Stimulated activated memory B cell treated with anti-CD40 and anti-IgM and Interleukin-4, amounts not matched to agents 10 μg/mL and 1 μg/mL and 100 μg/mL, for 72 hours (primary cell): Measurements from ENCODE around the gene USP38.
"Not testable (repeated sequence)": the region's sequence is repeated elsewhere in the genome, so short reads cannot be mapped to it uniquely, and the experiment has no call there.

ENCODE experiments used
- ATAC-seq: fragments of 150-1000 bp; cut with Tn5 transposase; 2 replicates; pipeline ENCODE4 v1.10.0; 2021
- H3K27ac Mint-ChIP-seq: one replicate; pipeline ENCODE4 v1.8.0; 2022; ENCODE audit warnings: mild to moderate bottlenecking, mixed read lengths
- H3K27me3 Mint-ChIP-seq: one replicate; pipeline ENCODE4 v1.8.0; 2022; ENCODE audit warnings: mixed read lengths
- H3K36me3 Mint-ChIP-seq: one replicate; pipeline ENCODE4 v1.8.0; 2022; ENCODE audit warnings: mixed read lengths
- H3K4me1 Mint-ChIP-seq: one replicate; pipeline ENCODE4 v1.8.0; 2022; ENCODE audit warnings: mixed read lengths
- H3K4me3 Mint-ChIP-seq: one replicate; pipeline ENCODE4 v1.8.0; 2022; ENCODE audit warnings: mild to moderate bottlenecking, moderate library complexity, mixed read lengths
- H3K9me3 Mint-ChIP-seq: one replicate; pipeline ENCODE4 v1.8.0; 2022; ENCODE audit warnings: mixed read lengths

USP38 gene, protein sequence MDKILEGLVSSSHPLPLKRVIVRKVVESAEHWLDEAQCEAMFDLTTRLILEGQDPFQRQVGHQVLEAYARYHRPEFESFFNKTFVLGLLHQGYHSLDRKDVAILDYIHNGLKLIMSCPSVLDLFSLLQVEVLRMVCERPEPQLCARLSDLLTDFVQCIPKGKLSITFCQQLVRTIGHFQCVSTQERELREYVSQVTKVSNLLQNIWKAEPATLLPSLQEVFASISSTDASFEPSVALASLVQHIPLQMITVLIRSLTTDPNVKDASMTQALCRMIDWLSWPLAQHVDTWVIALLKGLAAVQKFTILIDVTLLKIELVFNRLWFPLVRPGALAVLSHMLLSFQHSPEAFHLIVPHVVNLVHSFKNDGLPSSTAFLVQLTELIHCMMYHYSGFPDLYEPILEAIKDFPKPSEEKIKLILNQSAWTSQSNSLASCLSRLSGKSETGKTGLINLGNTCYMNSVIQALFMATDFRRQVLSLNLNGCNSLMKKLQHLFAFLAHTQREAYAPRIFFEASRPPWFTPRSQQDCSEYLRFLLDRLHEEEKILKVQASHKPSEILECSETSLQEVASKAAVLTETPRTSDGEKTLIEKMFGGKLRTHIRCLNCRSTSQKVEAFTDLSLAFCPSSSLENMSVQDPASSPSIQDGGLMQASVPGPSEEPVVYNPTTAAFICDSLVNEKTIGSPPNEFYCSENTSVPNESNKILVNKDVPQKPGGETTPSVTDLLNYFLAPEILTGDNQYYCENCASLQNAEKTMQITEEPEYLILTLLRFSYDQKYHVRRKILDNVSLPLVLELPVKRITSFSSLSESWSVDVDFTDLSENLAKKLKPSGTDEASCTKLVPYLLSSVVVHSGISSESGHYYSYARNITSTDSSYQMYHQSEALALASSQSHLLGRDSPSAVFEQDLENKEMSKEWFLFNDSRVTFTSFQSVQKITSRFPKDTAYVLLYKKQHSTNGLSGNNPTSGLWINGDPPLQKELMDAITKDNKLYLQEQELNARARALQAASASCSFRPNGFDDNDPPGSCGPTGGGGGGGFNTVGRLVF

DNA sequence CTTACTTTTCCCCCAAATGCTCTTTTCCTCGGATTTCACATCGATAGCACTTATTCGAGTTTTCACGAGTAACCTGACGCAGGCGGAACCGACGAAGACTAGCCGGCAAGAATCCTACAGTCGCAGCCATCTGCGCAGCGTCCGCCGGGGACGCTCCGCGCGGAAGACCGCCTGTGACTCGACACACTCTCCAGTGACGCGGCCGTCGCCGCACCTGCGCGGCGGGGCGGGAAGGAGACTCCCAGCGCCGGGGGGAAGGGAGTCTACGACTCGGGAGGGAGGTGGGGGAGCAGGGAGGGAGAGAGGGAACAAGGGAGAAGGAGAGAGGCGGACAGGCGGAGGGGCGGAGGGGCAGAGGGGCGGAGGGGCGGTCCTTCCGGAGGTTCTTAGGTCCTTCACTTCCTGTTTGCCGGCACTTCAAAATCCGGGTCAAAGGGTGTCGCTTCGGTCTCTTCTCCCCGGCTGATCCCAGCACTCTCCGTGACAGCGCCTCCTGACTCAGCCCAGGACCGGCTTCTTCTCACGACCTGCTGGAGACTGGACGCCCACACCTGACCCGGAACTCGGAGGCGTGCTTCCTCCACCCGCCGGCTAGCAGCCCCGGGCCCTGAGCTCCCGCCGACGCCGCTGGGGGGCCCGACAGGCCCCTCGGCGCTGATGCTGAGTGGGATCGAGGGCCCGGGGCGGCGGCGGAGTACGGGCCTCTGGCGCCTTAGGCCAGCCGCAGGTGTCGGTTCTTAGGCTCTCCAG lies at the start of gene USP38:
Gene USP38, plus strand, starts transcription at position 415 of the 750 bp plus-strand sequence. CDS start 534 bp downstream, outside the sequence.
- Mint-ChIP-seq H3K9me3 (no peaks in the 10 kb centered on the region), H3K27me3 (no peaks in the 10 kb centered on the region), H3K4me1 (peaks cover 52% of the 10 kb centered on the region), H3K27ac (peak within 1 kb of the TSS; percentile 88), H3K36me3 (peaks cover 35% of the 10 kb centered on the region), H3K4me3 (peak within 1 kb of the TSS; percentile 100)
- ATAC-seq, result peak; percentile 95

DNA sequence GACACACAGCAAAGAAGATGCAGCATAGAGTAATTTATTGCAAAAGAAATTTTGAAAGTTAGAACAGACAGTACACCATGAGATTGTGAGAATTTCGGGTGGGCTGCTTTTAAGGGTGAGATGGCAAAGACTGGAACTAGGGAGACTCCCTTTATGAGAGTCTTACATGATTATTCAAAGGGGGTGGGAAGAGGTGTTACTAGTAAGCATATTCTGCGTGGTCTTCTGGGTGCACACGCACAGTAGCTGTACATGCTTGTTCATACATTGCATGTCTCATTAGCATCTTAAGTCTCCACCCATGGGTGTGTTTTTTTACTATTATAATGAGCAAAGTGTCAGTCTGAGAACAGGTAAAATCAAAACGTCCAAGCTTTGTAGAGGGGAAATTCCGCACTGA lies 49.4 kb upstream of the USP38 start:
- H3K4me3 Mint-ChIP-seq, result no peak overlapping the region
- H3K9me3 Mint-ChIP-seq, result no peaks in the 10 kb centered on the region
- H3K27ac Mint-ChIP-seq, result no peak overlapping the region
- no peaks in the 10 kb centered on the region for H3K27me3 Mint-ChIP-seq
- no peaks in the 10 kb centered on the region for H3K4me1 Mint-ChIP-seq
- no peaks in the 10 kb centered on the region for H3K36me3 Mint-ChIP-seq
- ATAC-seq, result no peak

DNA sequence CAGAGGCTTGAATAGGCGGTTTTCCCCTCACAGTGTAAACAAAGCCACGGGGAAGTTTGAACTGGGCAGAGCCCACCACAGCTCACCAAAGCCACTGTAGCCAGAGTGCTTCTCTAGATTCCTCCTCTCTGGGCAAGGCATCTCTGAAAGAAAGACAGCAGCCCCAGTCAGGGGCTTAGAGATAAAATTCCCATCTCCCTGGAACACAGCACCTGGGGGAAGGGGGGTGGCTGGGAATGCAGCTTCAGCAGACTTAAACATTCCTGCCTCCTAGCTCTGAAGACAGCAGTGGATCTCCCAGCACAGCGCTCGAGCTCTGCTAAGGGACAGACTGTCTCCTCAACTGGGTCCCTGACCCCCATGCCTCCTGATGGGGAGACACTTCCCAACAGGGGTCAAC lies 44.0 kb upstream of the USP38 start:
- Mint-ChIP-seq H3K9me3 (peaks cover 26% of the 10 kb centered on the region), H3K36me3 (peaks cover 23% of the 10 kb centered on the region), H3K4me3 (no peak overlapping the region), H3K4me1 (no peaks in the 10 kb centered on the region), H3K27ac (no peak overlapping the region), H3K27me3 (peaks cover 15% of the 10 kb centered on the region)
- ATAC-seq, result no peak

DNA sequence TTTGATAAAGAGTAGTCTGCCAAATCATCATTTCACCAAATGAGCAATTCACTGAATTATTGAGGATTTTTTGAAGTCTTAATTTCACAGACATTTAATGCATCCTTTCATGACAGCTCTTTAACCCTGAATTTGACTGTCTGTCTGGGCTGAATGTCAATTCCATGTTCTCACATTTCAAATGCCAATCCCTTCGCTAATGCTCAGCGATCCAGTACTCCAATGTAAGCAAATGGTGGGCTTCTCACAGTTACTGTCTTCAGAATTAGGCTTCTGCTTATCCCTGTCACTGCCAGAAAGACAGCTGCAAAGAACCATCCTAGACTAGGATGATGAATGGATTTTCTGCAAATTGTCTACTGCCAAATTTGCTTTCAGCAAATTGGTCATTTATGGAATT lies 36.2 kb upstream of the USP38 start:
- ATAC-seq, result no peak
- Mint-ChIP-seq H3K4me3 (no peak overlapping the region), H3K36me3 (peaks cover 4% of the 10 kb centered on the region), H3K27me3 (peaks cover 4% of the 10 kb centered on the region), H3K9me3 (peaks cover 42% of the 10 kb centered on the region), H3K27ac (no peak overlapping the region), H3K4me1 (no peaks in the 10 kb centered on the region)

DNA sequence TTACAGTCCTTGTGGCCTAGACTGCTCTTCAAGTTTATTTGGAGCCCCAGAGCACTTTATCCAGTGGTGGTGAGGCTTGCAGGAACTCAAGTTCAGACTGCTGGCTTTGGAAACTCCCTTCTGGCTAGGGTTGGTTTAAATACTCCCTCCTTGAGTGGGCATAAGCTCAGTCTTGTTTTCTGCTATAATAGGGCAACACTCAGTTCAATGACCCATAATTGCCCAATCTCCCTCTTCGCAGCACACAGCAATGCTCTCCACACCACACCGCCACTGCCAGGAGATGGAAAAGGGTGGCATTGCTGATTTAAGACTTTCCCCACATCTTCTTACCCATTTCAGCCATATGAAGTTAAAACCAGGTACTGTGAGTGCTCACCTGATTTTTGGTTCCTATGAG lies 27.9 kb upstream of the USP38 start:
- no peaks in the 10 kb centered on the region for H3K27me3 Mint-ChIP-seq
- no peak for ATAC-seq

DNA sequence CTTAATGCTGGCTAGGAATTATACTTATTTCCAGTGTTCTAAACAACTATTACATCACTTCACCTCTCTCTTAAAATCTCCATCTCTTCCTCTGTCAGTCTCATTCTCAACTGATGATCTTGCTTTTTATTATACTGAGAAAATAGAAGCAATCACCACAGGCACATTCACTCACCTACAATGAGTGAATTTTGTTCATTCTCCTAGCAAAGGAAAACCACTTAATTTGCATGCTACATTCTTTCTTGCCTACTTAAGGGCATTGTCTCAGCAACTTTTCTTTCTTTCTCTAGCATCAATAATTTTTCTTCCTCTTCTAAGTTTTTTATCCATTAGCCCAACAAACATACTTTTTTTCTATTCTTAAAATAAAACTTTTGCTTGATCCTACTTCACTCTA lies 21.1 kb upstream of the USP38 start:
- no peaks in the 10 kb centered on the region for H3K4me1 Mint-ChIP-seq
- H3K27me3 Mint-ChIP-seq, result no peaks in the 10 kb centered on the region
- H3K27ac Mint-ChIP-seq, result no peak overlapping the region
- peaks cover 6% of the 10 kb centered on the region for H3K9me3 Mint-ChIP-seq
- H3K36me3 Mint-ChIP-seq, result peaks cover 22% of the 10 kb centered on the region
- no peak for ATAC-seq
- H3K4me3 Mint-ChIP-seq, result no peak overlapping the region

More for the DNA sequence above, 27.9 kb upstream of the USP38 start:
- Mint-ChIP-seq H3K9me3 (peaks cover 28% of the 10 kb centered on the region), H3K36me3 (peaks cover 17% of the 10 kb centered on the region), H3K4me1 (no peaks in the 10 kb centered on the region), H3K27ac (no peak overlapping the region), H3K4me3 (no peak overlapping the region)

DNA sequence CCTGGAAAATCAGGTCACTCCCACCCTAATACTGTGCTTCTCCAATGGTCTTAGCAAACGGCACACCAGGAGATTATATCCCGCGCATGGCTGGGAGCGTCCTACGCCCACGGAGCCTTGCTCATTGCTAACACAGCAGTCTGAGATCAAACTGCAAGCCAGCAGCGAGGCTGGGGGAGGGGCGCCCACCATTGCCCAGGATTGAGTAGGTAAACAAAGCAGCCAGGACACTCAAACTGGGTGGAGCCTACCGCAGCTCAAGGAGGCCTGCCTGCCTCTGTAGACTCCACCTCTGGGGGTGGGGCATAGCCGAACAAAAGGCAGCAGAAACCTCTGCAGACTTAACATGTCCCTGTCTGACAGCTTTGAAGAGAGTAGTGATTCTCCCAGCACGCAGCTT lies 18.0 kb upstream of the USP38 start:
- H3K4me1 Mint-ChIP-seq, H3K9me3 Mint-ChIP-seq: not testable (repeated sequence)

DNA sequence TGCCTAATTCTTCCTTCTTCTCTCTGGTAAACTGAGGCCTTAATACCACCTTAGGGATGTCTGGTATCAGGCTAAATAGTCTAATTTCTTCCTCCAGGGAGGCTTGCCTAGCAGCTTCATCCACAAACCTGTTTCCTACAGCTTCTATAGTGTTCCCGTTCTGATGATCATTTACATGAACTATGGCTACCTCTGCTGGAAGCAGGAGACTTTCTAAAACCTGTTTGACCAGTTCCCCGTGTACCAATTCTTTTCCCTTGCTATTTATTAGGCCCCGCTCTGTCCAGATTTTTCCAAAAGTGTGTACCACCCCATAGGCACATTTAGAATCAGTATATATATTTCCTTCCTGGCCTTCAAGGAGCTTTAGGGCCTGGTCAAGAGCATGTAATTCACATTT lies 5.8 kb upstream of the USP38 start:
- ATAC-seq, result no peak
- Mint-ChIP-seq H3K4me1 (peaks cover 11% of the 10 kb centered on the region), H3K27me3 (no peaks in the 10 kb centered on the region), H3K9me3 (peaks cover 13% of the 10 kb centered on the region), H3K4me3 (no peak overlapping the region), H3K36me3 (peaks cover 43% of the 10 kb centered on the region), H3K27ac (no peak overlapping the region)

More for the DNA sequence above, 18.0 kb upstream of the USP38 start:
- H3K36me3 Mint-ChIP-seq, result peaks cover 23% of the 10 kb centered on the region
- H3K4me3 Mint-ChIP-seq, H3K27me3 Mint-ChIP-seq, H3K27ac Mint-ChIP-seq, ATAC-seq: not testable (repeated sequence)

DNA sequence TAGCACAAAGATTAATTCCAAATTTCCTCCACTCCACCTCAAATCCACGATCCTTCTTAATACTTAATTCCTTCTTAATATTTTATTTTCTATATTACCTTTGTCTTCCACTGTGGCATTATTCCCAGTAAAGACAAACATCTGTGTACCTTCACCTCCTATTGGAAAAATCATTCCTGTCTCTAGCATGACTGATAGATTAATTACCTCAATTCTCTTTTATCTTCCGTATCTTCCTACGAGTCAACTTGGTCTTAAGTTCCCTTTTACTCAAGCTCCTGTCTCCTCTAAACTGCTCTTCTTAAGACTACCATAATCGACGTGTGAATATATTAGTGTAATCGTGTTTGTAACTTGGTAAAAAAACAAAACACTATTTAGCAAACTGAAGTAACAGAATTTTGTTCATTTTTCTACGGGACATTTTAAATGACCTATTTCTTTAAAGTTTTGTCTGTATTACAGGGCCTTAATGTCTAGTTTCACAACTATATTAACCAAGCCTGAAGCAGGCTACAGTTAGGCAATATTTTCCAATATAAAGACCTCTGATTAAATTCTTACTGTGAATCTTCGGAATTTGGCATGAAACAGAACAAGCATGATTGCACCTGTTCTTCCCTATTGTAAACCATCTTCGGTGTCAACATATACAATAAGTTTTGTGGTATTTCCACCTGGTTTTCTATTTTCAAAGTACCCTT lies 1.1 kb upstream of the USP38 start:
- H3K4me3 Mint-ChIP-seq, result peak overlapping the region; percentile 100
- no peak for ATAC-seq
- H3K9me3 Mint-ChIP-seq, result peaks cover 7% of the 10 kb centered on the region
- H3K27me3 Mint-ChIP-seq, result no peaks in the 10 kb centered on the region
- H3K36me3 Mint-ChIP-seq, result peaks cover 35% of the 10 kb centered on the region
- peaks cover 41% of the 10 kb centered on the region for H3K4me1 Mint-ChIP-seq
- peak overlapping the region; percentile 88 for H3K27ac Mint-ChIP-seq

DNA sequence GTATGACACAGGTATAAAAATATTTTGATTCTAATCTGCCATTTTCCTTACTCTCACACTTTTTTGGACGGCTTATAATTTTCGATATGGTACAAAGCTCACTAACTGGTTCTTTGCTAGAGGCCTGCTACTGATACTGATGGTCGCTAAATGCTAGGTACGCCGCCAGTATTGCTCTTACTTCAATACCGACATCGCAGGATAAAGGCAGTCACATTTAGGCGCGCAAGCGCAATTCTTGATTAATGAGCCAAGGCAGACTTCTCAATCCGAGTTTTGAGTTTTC lies 557 bp upstream of the USP38 start:
- Mint-ChIP-seq H3K9me3 (peaks cover 2% of the 10 kb centered on the region), H3K4me3 (peak overlapping the region; percentile 100), H3K36me3 (peaks cover 35% of the 10 kb centered on the region), H3K27ac (peak overlapping the region; percentile 88), H3K27me3 (no peaks in the 10 kb centered on the region), H3K4me1 (peaks cover 46% of the 10 kb centered on the region)
- ATAC-seq, result peak; percentile 26

DNA sequence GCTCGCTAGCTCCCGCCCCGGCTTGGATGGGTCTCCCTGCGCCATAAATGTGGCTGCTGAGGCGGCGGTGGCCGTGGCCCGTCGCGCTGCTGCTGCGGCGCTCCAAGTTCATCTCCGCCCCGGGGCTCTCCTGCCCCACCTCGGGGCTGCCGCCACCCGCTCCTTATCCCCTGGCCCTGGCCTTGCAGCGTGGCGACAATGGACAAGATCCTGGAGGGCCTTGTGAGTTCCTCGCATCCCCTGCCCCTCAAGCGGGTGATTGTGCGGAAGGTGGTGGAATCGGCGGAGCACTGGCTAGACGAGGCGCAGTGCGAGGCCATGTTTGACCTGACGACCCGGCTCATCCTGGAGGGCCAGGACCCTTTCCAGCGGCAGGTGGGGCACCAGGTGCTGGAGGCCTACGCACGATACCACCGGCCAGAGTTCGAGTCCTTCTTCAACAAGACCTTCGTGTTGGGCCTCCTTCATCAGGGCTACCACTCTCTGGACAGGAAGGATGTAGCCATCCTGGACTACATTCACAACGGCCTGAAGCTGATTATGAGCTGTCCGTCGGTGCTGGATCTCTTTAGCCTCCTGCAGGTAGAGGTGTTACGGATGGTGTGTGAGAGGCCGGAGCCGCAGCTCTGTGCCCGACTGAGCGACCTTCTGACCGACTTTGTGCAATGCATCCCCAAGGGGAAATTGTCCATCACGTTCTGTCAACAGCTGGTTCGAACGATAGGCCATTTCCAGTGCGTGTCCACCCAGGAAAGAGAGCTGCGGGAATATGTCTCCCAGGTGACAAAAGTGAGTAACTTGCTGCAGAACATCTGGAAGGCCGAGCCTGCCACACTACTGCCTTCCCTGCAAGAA lies 763 bp downstream of the USP38 start:
- Mint-ChIP-seq H3K9me3 (no peaks in the 10 kb centered on the region), H3K4me3 (peak overlapping the region; percentile 100), H3K36me3 (peaks cover 37% of the 10 kb centered on the region), H3K27ac (peak overlapping the region; percentile 88), H3K4me1 (peaks cover 60% of the 10 kb centered on the region), H3K27me3 (no peaks in the 10 kb centered on the region)
- ATAC-seq, result peak; percentile 48

DNA sequence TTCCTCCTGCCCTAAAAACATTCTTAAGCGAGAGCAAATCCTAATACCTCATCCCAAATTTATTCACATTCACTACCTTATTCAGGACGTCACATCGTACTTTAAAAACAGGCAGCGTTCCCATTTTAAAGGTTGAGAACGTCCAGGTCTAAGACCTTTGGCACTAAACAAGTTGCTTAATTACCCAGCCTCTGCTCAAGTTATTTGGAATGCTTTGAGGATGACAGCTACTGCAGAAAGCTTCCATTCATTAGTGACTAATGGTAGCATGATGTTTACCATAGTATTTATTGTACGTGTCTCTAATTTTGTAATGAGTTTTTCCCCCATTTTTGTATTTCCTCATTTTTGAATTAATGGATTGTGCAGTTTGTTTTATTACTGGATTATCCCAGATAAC lies 1.5 kb downstream of the USP38 start:
- Mint-ChIP-seq H3K4me1 (peaks cover 65% of the 10 kb centered on the region), H3K27ac (peak overlapping the region; percentile 88), H3K27me3 (no peaks in the 10 kb centered on the region), H3K36me3 (peaks cover 37% of the 10 kb centered on the region), H3K9me3 (no peaks in the 10 kb centered on the region), H3K4me3 (peak overlapping the region; percentile 100)
- ATAC-seq, result no peak

DNA sequence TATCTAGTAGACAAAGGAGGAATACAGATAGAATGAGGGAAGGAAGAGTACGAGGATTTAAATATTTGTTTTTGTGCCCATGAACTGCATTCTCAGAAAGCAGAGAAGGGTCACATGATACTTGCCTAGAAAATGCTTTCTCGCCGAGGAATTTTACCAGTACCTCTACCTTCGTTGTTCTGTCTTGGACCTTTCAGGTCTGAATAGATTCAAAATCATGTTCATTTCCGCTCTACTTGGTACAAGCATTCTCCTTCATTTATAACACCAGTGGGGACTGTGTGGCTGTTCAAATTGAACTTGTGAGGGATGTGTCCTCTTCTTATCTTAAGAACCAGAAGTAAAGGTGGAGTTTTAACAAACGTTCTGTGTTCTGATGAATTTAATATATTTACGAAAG lies 1.9 kb downstream of the USP38 start:
- H3K4me1 Mint-ChIP-seq, result peaks cover 65% of the 10 kb centered on the region
- no peak for ATAC-seq
- H3K27ac Mint-ChIP-seq, result peak overlapping the region; percentile 88
- H3K9me3 Mint-ChIP-seq, result no peaks in the 10 kb centered on the region
- H3K36me3 Mint-ChIP-seq, result peaks cover 37% of the 10 kb centered on the region
- peak overlapping the region; percentile 100 for H3K4me3 Mint-ChIP-seq
- no peaks in the 10 kb centered on the region for H3K27me3 Mint-ChIP-seq
